Astrocyte (in vitro differentiated cells and primary cell): Measurements from ENCODE around the gene PODXL. TPM values are rescaled to one million over a fixed set of nuclear protein-coding genes. Genes with fewer than 3 reads are reported as not detected.

Experiments used
- DNase-seq: peaks from one replicate; pipeline ENCODE4 v3.0.0-alpha.2; 2010; ENCODE audit warnings: low read depth
- FAIRE-seq: peaks from 2 replicates; lab custom pipeline; 2011; peaks lifted over from hg19 to GRCh38; lab: Jason Lieb, UNC
- H2AFZ ChIP-seq: 2 replicates; pipeline ENCODE4 v1.6.0; 2012; ENCODE audit warnings: low read depth, low read length, inconsistent platforms
- H3K27ac ChIP-seq: 2 replicates; pipeline ENCODE4 v1.5.1; 2011; ENCODE audit warnings: low read depth, low read length, inconsistent platforms
- H3K27me3 ChIP-seq: 2 replicates; pipeline ENCODE4 v1.6.0; 2011; ENCODE audit warnings: low read length, inconsistent platforms; ENCODE audit not compliant: insufficient read depth
- H3K36me3 ChIP-seq: 2 replicates; pipeline ENCODE4 v1.5.1; 2011; ENCODE audit warnings: low read length, inconsistent platforms; ENCODE audit not compliant: insufficient read depth
- H3K4me1 ChIP-seq: 2 replicates; pipeline ENCODE4 v1.5.1; 2011; ENCODE audit warnings: low read length, inconsistent platforms; ENCODE audit not compliant: insufficient read depth
- H3K4me2 ChIP-seq: 2 replicates; pipeline ENCODE4 v1.6.0; 2012; ENCODE audit warnings: low read length, inconsistent platforms
- H3K4me3 ChIP-seq: 2 replicates; pipeline ENCODE4 v1.5.1; 2011; ENCODE audit warnings: low read depth, mild to moderate bottlenecking, low read length, inconsistent platforms; ENCODE audit not compliant: insufficient read depth
- H3K79me2 ChIP-seq: 2 replicates; pipeline ENCODE4 v1.6.0; 2012; ENCODE audit warnings: mild to moderate bottlenecking, low read length, inconsistent platforms; ENCODE audit not compliant: insufficient read depth
- H3K9ac ChIP-seq: 2 replicates; pipeline ENCODE4 v1.6.0; 2012; ENCODE audit warnings: mild to moderate bottlenecking, low read length, inconsistent platforms
- H3K9me3 ChIP-seq: 2 replicates; pipeline ENCODE4 v1.5.1; 2012; ENCODE audit warnings: low read depth, mild to moderate bottlenecking, low read length, inconsistent platforms; ENCODE audit not compliant: insufficient read depth
- H4K20me1 ChIP-seq: 2 replicates; pipeline ENCODE4 v1.6.0; 2012; ENCODE audit warnings: low read length, inconsistent platforms; ENCODE audit not compliant: insufficient read depth
- H3K27ac Mint-ChIP-seq: one replicate; pipeline ENCODE4 v1.8.0; 2021; ENCODE audit warnings: mild to moderate bottlenecking, mixed read lengths; ENCODE audit not compliant: unreplicated experiment
- H3K27me3 Mint-ChIP-seq: one replicate; pipeline ENCODE4 v1.8.0; 2021; ENCODE audit warnings: low read depth, mixed read lengths; ENCODE audit not compliant: unreplicated experiment
- H3K36me3 Mint-ChIP-seq: one replicate; pipeline ENCODE4 v1.8.0; 2021; ENCODE audit warnings: low read depth, mixed read lengths; ENCODE audit not compliant: unreplicated experiment
- H3K4me1 Mint-ChIP-seq: one replicate; pipeline ENCODE4 v1.8.0; 2021; ENCODE audit warnings: low read depth, mixed read lengths; ENCODE audit not compliant: unreplicated experiment
- H3K4me3 Mint-ChIP-seq: one replicate; pipeline ENCODE4 v1.8.0; 2021; ENCODE audit warnings: mild to moderate bottlenecking, moderate library complexity, mixed read lengths; ENCODE audit not compliant: unreplicated experiment
- H3K9me3 Mint-ChIP-seq: one replicate; pipeline ENCODE4 v1.8.0; 2021; ENCODE audit warnings: mild to moderate bottlenecking, mixed read lengths; ENCODE audit not compliant: unreplicated experiment
- EZH2 ChIP-seq: IDR thresholded peaks from 2 replicates; pipeline ENCODE4 v1.6.1; 2012; ENCODE audit warnings: mild to moderate bottlenecking, low read length, inconsistent platforms; ENCODE audit not compliant: insufficient read depth
- total RNA-seq: library from RNA; stranded (reverse); gene quantifications from 2 replicates; pipeline ENCODE4 v1.2.1, GENCODE V29; 2021
- TF ChIP-seq, protein P1 (sequence below): IDR thresholded peaks from 2 replicates; pipeline ENCODE4 v1.5.1; 2011; ENCODE audit warnings: low read depth, mild to moderate bottlenecking, inconsistent platforms, low read length, moderate library complexity; ENCODE audit not compliant: insufficient read depth

The PODXL gene
- total RNA-seq, 1 donor from 2014 or later = 47.1 TPM

DNA sequence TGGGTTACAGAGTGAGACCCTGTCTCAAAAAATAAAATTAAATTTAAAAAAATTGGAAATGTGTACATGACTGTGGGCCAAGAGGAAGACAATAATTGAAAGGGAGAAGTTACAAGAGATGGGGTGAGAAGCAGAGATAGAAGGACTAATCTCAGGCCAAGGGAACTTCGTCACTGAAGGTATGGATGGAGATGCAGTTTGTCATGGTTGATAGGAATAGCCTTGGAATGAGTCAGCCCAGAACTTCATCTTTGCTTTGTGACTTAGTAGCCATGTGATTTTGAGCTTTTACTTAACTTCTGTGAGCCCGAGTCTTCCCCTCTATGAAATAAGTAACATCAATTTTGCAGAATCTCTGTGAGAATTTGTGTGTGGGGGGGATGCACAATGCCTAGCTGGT, 6.5 kb upstream of the PODXL start:
- H3K9me3 ChIP-seq = no peaks in the 10 kb centered on the region
- DNase-seq (peak; percentile 20), FAIRE-seq (peak; percentile 9)
- Mint-ChIP-seq H3K27me3 (peaks cover 18% of the 10 kb centered on the region), H3K36me3 (no peaks in the 10 kb centered on the region), H3K27ac (no peak overlapping the region), H3K4me3 (no peak overlapping the region), H3K4me1 (peaks cover 3% of the 10 kb centered on the region), H3K9me3 (no peaks in the 10 kb centered on the region)
- no peaks in the 10 kb centered on the region for H4K20me1 ChIP-seq
- no peaks in the 10 kb centered on the region for H3K27me3 ChIP-seq
- H3K79me2 ChIP-seq = no peaks in the 10 kb centered on the region
- no peak overlapping the region for H2AFZ ChIP-seq
- H3K36me3 ChIP-seq = no peaks in the 10 kb centered on the region
- H3K4me3 ChIP-seq = no peak overlapping the region
- TF ChIP-seq, protein P1, sequence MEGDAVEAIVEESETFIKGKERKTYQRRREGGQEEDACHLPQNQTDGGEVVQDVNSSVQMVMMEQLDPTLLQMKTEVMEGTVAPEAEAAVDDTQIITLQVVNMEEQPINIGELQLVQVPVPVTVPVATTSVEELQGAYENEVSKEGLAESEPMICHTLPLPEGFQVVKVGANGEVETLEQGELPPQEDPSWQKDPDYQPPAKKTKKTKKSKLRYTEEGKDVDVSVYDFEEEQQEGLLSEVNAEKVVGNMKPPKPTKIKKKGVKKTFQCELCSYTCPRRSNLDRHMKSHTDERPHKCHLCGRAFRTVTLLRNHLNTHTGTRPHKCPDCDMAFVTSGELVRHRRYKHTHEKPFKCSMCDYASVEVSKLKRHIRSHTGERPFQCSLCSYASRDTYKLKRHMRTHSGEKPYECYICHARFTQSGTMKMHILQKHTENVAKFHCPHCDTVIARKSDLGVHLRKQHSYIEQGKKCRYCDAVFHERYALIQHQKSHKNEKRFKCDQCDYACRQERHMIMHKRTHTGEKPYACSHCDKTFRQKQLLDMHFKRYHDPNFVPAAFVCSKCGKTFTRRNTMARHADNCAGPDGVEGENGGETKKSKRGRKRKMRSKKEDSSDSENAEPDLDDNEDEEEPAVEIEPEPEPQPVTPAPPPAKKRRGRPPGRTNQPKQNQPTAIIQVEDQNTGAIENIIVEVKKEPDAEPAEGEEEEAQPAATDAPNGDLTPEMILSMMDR = no peak
- no peak for TF ChIP-seq EZH2
- H3K9ac ChIP-seq = no peak overlapping the region
- H3K27ac ChIP-seq = no peak overlapping the region
- H3K4me1 ChIP-seq = peaks cover 3% of the 10 kb centered on the region
- no peak overlapping the region for H3K4me2 ChIP-seq

DNA sequence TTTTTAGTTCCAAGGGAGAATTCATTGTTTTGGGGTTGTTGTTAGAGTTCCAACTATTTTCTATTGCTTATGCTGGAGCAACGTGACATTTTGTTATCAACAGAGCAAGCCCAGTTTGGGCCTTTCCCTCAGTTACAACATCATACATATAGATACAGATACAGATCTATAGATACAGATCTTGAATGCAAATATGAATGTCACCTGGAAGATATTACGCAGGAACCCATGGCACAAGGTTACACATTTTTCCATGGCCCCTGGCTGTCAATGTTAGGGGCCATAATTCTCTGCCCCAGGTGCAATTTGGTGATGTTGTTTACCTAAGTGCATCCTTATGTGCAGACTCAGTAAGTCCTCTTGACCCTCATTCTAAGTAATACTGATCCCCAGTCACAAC, 3.6 kb upstream of the PODXL start:
- Histone ChIP-seq H3K9me3 (no peaks in the 10 kb centered on the region), H3K4me1 (peaks cover 22% of the 10 kb centered on the region), H3K36me3 (no peaks in the 10 kb centered on the region), H2AFZ (no peak overlapping the region), H3K4me2 (no peak overlapping the region), H3K9ac (no peak overlapping the region), H3K79me2 (peaks cover 9% of the 10 kb centered on the region), H3K27ac (no peak overlapping the region), H3K27me3 (peaks cover 7% of the 10 kb centered on the region), H4K20me1 (peaks cover 7% of the 10 kb centered on the region), H3K4me3 (no peak overlapping the region)
- Mint-ChIP-seq H3K4me1 (peaks cover 5% of the 10 kb centered on the region), H3K4me3 (no peak overlapping the region), H3K27ac (no peak overlapping the region), H3K27me3 (peaks cover 15% of the 10 kb centered on the region), H3K9me3 (no peaks in the 10 kb centered on the region), H3K36me3 (no peaks in the 10 kb centered on the region)
- TF ChIP-seq, protein P1 = no peak
- no peak for TF ChIP-seq EZH2
- DNase-seq (no peak), FAIRE-seq (no peak)

DNA sequence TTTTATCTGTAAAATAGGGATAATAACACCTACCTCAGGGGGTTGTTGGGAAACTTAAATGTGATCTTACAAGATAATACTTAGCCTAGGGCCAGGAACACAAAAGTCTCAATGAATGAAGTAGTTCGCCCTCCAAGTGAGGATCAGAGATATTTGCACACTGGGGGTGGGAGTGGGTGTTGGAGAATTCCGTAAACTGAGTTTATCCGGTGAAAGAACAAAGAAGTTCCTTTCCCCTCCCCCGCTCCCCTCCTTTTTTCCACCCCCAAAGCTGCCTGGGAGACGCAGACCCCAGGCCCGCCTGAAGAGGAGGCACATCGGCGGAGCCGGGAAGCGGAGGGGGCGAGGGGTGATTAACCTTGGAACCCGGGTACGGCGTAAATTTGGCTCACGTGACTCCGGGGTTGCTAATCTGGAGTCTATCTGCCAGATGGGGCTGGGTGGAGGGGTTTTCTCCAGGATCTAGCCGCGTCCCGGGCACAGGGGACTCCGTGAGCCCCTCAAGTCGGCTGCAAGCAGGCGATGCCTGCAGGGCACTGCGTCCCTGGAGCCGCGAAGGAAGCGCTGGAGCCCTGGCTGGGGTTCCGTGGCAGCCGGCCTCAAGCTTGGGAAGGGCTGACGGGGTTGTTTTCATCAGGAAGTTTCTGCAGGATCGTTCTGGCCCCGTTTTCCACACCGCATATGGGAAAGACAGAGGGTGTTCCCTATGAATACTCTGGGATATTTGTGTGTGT, 1.4 kb upstream of the PODXL start:
- Histone ChIP-seq H3K4me3 (peak overlapping the region; percentile 48), H3K27ac (no peak overlapping the region), H3K27me3 (peaks cover 8% of the 10 kb centered on the region), H3K9ac (peak overlapping the region; percentile 67), H3K36me3 (no peaks in the 10 kb centered on the region), H3K4me2 (peak overlapping the region; percentile 87), H3K4me1 (peaks cover 22% of the 10 kb centered on the region), H3K9me3 (no peaks in the 10 kb centered on the region), H4K20me1 (peaks cover 20% of the 10 kb centered on the region), H2AFZ (peak overlapping the region; percentile 86), H3K79me2 (peaks cover 23% of the 10 kb centered on the region)
- peak overlapping the region; percentile 12 for H3K27ac Mint-ChIP-seq
- no peak for DNase-seq
- TF ChIP-seq, protein P1 = no peak
- peak; percentile 46 for TF ChIP-seq EZH2
- no peaks in the 10 kb centered on the region for H3K36me3 Mint-ChIP-seq
- no peaks in the 10 kb centered on the region for H3K9me3 Mint-ChIP-seq
- FAIRE-seq = no peak
- peaks cover 2% of the 10 kb centered on the region for H3K4me1 Mint-ChIP-seq
- H3K4me3 Mint-ChIP-seq = peak overlapping the region; percentile 81
- peaks cover 22% of the 10 kb centered on the region for H3K27me3 Mint-ChIP-seq
